Tibial nerve (tissue), 3 donors: ENCODE measurements around the gene BCL2.

Experiments used
- POLR2A ChIP-seq, 2 donors: fragments of 450-650 bp; IDR thresholded peaks; one replicate each; pipeline ENCODE4 v1.6.1; 2017; ENCODE audit warnings: antibody characterized with exemption in 2 of 2, mild to moderate bottlenecking in 2 of 2, moderate library complexity in 2 of 2
- TF ChIP-seq, protein P1 (sequence below), 5 experiments: fragments of 200-600 bp in 3 of 5; fragments of 450-650 bp in 2 of 5; sonication (generic) in 3 of 5; IDR thresholded peaks; one replicate each; pipeline ENCODE4 v1.5.1; 2016 to 2019; ENCODE audit warnings: antibody characterized with exemption in 5 of 5, mild to moderate bottlenecking in 3 of 5, moderate library complexity in 2 of 5

DNA sequence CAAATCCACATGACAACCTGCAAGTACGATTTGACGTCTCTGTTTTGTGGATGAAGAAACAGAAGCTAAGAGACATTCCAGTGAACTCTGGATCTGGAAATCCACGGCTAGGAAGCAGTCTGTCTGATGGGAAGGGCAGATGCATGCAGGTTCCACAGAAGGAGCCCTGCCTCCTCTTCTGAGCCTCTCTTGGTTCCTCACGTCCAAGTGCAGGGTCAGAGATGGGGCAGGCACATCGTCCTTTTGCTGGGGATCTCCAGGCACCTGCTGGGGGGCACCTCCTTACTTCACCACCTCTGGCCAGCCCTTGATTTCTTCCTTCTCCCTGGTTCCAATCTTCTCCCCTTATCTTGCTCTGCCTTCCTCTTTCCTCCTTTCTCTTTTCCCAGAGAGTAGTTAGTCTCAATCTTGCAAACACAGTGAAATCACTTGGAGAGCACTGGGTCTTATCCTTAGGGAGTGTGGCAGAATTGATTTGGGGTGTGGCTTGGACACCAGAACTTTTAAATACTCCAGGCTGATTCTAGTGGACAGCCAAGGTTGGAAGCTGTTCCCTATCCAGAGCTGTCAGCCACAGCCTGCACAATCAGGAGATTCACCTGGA, 137.8 kb downstream of the BCL2 start:
- TF ChIP-seq, protein P1, sequence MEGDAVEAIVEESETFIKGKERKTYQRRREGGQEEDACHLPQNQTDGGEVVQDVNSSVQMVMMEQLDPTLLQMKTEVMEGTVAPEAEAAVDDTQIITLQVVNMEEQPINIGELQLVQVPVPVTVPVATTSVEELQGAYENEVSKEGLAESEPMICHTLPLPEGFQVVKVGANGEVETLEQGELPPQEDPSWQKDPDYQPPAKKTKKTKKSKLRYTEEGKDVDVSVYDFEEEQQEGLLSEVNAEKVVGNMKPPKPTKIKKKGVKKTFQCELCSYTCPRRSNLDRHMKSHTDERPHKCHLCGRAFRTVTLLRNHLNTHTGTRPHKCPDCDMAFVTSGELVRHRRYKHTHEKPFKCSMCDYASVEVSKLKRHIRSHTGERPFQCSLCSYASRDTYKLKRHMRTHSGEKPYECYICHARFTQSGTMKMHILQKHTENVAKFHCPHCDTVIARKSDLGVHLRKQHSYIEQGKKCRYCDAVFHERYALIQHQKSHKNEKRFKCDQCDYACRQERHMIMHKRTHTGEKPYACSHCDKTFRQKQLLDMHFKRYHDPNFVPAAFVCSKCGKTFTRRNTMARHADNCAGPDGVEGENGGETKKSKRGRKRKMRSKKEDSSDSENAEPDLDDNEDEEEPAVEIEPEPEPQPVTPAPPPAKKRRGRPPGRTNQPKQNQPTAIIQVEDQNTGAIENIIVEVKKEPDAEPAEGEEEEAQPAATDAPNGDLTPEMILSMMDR (IDR thresholded peaks at IDR 0.05) = no peak
- no peak for TF ChIP-seq POLR2A (IDR thresholded peaks at IDR 0.05)
